ENCODE measurements around the gene FN3K.
A peak's percentile ranks its signal among the peaks of the same experiment; 100 is the strongest.
"Not testable (repeated sequence)": the region's sequence is repeated elsewhere in the genome, so short reads cannot be mapped to it uniquely, and the experiment has no call there.

The FN3K gene

DNA sequence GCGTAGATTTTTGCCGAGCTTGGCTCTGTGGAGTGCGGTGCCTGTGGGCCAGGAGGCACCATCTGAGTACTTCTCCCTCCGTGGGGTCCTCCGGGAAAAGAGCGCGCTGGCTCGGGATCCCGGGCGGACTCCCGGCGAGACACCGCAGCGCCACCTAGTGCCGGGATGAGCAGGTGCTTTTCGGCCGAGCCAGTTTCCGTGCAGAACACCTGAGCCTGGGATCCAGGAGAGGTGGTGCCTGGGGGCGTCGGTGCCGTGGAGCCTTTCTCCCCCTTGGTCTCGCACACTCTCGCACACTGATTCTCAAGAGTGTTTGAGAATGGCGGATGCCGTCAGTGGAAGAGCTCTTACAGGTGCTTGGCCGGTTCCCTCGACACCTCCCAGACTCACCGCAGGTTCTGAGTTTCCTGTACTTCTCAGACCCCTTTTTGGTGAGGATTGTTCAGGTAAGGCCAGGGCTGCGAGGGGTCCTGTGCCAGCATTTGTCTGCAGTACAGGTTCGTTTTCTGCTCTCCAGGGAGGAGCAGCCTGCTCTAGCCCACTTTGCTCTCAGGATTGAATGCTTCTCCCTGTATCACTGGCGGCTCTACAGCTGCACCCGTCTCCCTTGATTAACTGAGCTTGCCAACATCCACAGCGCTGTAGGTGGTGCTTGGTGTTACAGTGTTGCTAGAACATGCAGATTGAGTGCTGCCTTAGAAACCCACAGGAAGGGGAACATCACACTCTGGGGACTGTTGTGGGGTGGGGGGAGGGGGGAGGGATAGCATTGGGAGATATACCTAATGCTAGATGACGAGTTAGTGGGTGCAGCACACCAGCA is 39.8 kb downstream of the FN3K start:
- DNase-seq, result peak; percentile 41

DNA sequence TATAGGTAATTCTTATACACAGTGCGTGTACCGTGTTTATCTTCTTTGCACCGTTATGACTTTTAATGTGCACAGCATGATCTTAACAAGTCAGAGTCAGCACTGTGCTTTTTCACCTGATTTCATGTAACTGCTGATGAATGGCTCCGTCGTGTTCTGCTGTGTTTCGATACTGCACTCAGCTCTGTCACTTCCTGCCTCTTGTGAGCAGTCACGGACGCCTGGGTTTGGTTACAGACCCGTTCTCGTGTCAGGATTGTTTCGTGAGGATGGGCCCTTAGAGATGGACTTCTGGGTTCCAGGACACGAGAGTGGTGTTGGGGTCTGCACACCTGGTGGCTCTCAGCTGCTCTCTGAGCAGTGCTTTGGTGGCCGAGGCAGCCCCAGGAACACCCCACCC is 41.0 kb downstream of the FN3K start:
- no peak for DNase-seq

DNA sequence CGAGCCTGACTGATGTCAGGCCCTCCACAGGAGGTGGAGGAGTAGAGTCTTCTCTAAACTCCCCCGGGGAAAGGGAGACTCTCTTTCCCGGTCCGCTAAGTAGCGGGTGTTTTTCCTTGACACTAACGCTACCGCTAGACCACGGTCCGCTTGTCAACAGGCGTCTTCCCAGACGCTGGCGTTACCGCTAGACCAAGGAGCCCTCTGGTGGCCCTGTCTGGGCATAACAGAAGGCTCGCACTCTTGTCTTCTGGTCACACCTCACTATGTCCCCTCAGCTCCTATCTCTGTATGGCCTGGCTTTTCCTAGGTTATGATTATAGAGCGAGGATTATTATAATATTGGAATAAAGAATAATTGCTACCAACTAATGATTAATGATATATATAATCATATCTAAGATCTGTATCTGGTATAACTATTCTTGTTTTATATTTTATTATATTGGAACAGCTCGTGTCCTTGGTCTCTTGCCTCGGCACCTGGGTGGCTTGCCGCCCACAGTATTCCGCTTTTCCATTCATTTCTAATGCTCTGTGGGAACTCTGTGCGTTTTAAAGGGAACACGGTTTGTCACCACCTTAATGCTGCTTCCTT is 42.5 kb downstream of the FN3K start:
- not testable (repeated sequence) for DNase-seq

DNA sequence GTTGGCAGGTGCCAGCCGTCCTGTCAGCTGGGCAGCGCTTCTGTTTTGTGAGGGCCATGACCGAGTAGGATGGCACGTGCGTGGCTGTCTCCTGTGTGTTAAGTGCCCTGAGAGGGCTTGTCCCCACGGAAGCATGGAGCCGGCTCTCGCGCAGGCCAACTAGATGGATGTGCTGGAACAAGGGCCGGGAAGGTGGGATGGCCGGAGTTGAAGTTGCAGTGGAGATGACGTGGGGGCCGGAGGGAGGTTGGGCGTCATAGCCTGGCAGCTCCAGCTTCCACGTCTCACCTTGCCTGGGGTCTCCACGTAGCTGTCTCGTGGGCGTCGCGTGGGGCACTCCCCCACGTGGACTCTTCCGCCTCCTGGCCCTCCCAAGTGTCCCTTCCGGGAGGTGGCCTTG is 44.1 kb downstream of the FN3K start:
- DNase-seq, result no peak

DNA sequence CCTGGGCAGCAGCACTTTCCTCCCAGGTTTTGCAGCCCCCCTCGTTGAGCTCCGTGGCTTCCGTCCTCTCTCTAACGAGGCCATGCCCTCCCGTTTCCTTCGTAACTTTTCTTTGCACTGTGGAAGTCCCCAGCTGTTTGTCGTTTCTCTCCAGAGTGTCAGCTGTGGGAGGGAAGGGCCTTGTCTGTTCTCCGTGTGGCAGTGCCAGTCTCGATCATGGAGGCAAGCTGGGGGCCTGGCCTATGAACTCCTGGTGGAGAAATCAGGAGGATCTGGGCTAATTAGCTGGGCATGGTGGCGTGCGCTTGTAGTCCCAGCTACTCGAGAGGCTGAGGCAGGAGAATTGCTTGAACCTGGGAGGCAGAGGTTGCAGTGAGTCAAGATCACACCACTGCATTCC is 44.8 kb downstream of the FN3K start:
- no peak for DNase-seq

DNA sequence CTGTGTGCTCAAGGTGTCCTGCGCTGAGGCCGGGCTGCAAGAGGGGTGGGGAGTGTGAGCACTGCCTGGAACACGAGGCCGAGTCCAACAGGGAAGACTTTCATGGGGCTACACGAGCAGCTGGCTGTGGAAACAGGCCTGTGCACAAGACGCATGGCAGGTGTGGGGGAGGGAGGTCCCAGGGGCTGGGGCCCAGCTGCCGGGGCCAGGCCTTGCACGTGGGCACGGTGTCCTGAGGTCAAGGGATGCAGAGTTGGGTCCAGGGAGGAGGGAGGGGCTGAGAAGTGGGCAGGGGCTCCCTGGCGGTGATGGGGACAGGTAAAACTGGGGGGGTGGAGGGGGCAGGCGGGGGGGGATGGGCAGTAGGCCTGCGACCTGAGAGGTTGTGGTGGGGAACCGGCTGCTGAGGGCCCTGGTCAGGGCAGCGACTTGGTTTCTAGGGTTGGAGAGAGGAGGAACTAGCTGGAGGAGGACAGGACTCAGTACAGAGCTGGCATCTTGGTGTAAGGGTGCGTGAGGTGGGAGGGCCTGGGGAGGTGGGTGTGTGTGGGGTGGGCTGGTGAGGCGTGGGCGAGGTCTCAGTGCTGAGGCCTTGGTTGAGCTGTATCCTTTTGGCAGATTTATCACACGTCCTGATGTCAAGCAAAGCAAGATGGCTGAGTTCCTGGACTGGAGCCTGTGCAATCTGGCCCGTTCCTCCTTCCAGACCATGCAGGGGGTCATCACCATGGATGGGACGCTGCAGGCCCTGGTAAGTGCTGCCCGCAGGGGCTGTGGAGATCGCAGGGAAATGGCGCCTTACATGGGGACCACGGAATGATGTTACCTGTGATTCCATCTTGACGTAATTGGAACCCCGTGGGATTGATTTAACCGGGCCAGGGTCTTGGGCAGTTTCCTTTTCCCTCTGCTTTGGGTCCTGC is 45.8 kb downstream of the FN3K start:
- no peak for DNase-seq

DNA sequence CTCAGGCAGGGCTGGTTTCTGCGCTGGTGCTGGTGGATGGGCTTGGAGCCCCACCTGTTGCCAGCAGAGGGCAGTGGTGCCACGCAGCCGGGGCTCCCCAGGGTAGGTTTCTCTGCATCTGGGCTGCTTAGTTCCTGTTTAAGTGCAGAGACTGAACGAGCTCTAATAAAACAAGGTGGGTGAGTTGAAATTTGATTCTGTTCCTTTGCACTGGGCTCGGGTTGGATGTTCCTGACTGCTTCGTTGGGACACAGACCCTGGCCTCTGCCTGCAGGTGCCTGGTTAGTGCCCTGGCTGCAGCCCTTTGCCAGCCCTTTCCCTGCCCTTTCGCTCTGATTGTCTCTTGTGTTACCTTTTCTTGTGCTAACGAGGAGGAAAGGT is 46.5 kb downstream of the FN3K start:
- DNase-seq, result peak; percentile 82

DNA sequence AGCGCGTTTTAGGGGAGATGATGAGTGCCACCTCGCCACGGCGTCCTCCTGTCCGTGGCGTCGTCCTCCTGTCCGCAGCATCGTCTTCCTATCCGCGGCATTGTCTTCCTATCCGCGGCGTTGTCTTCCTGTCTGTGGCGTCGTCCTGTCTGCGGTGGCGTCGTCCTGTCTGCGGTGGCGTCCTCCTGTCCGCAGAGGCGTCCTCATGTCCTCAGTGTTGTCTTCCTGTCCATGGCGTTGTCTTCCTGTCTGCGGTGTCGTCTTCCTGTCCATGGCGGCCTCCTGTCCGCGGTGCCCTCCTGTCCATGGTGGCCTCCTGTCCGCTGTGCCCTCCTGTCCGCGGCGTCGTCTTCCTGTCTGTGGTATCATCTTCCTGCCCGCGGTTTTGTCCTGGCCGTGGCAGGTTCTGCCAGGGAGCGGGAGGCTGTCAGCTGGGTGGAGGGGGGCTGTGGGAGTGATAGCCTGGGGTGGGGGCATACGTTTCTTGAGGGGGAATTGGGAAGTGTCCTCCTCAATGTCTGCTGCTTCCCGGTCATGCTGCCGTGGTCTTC is 47.3 kb downstream of the FN3K start:
- no peak for DNase-seq

DNA sequence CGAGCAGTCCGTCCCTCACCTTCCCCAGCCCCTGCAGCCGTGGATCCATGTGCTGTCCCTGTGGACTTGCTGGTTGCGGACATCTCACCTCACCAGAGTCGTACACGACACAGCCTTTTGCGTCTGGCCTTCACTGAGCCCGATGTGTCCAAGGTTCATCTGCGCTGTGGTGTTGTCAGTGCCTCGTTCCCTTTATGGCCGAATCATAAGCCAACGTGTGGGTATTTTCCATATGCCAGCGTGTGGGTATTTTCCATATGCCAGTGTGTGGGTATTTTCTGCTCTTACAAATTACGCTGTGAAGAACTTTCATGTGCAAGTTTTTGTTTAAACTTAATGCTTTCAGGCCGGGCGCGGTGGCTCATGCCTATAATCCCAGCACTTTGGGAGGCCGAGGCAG is 48.1 kb downstream of the FN3K start:
- DNase-seq, result no peak

DNA sequence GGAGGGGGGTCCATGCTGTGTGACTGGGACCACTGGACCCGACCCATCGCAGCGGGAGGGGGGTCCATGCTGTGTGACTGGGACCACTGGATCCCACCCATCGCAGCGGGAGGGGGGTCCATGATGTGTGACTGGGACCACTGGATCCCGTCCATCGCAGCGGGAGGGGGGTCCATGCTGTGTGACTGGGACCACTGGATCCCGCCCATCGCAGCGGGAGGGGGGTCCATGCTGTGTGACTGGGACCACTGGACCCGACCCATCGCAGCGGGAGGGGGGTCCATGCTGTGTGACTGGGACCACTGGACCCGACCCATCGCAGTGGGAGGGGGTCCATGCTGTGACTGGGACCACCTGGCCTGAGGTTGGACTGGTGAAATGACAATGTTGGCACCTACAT is 50.2 kb downstream of the FN3K start:
- not testable (repeated sequence) for DNase-seq

DNA sequence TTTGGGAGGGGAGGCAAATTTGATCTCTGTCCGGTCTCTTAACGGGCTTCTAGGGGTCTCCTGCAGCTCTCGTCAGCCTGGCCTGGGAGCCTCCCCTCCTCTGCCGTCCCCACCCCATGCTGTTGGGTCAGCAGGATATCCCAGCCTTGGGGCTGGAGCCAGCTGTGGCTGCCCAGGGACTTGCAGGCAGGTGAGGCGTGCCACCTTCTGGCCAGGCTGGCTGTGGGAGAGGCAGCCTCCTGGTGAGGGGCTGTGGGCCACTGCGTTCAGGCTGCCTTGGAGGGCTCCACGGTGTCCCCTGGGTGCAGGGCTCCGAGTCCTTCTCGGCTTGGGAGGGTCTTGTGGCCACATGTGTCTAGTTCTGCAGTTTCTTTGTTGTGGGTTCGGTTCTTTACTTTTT is 51.0 kb downstream of the FN3K start:
- no peak for DNase-seq

DNA sequence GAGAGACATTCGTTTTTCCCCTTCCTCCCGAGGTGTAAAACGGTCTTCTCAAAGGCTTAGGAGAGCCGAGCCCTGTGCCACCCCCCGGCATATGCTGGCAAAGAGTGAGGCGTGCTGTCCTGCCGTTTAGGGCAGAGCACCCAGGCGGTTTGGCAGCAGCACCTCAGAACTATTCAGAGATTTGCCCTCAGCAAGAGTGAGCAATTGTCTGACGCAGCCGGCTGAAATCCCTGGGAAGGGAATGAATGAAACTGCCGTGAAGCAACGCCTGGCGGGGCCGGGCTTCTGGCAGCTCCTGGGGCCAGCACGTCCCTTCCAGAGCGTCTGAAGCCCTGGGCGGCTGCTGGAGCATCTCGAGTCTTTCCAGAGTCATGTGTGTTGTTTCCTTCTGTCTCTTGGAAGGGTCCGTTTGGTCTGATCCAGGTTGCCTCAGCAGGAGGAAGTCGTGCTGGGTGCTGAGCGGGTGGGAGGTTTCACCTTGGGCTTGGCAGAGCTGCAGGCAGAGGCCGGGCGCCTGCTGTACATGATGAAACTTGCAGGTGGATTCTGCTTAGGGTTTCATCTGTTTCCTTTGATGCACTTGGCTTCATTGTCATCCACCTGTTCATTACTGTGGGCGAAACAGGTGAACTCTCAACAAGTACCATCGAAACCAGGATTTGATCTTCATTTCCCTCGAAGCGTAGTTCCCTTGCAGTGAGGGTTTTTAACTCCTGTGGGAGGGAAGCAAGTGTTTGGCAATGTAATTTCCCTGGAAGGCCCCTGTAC is 51.9 kb downstream of the FN3K start:
- no peak for DNase-seq

DNA sequence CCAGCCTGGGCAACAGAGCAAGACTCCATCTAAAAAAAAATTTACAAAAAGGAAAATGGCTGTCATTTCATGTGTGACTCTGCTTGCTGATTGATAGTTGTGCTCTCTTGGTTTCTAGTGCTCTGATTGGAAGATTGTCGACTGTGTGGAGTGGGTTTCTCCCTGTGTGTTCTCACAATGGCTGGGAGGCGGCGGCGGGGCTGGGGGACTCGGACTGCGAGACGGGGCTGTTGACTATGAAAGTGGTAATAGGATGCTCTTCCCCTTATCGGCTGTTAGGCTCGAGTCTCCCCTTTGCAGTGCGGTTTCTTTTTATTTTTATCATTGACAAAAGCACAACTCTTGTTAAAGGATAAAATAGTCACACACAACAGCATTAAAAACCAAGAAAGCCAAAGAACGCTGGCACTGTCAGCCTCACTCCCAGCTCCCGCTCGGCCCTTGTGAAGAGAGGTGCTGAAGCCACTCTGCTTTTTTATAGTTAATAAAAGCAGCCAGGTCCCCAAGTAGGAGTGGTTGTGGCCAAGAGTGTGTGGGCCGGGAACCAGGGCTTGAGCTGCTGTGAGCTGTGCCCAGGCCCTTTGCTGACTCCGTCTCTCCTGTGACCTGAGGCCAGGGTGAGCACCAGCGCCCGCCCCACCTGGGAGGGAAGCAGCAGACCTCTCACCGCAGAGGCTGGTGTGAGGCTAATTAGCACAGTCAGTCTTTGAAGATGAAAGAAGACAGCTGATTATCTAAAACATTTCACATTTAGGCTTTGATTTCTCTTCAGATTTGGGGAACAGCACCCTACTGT is 53.0 kb downstream of the FN3K start:
- no peak for DNase-seq

DNA sequence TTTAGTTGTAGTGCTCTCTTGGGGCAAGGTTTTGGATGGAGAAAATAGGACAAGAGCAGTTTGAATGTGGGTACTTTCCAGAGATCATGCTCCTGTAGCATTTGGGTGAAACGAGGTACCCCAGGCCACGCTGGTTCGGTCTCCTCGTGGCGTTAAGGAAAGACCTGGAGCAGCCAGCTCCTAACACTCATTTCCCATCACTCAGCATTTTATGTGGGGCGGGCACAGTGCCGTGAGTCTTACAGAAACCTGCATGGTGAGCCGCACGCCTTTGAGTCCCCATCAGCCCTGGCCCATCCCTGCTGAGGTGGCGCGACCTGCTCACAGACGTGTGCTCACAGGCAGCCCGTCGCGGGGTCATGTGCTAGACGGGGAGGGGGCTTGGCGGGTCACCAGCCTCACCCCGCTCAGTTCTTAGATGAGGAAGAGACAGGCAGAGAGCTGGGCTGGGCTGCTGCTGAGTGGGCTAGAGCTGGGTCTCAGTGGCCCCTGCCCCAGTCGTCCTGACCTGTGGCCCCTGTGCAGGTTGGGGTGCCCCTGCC is 53.7 kb downstream of the FN3K start:
- no peak for DNase-seq

DNA sequence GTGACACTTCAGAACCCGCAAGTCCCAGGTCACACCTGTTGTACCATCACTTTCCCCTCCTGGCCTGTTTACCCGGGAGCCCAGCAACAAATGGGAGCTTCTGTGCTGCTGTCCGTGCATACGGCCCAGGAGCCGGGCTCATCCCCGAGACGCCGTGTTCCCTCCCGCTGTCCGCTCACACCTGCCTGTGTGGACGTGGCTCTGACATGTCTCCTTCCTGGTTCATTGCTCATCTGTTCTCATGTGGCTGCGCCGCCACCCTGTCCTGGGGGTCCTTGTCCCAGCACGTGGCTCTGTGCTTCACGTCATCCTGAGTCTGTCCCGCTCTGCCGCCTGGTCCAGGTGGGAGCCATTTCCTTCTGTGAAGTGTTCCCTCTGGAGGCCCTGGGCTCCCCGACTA is 54.4 kb downstream of the FN3K start:
- no peak for DNase-seq

DNA sequence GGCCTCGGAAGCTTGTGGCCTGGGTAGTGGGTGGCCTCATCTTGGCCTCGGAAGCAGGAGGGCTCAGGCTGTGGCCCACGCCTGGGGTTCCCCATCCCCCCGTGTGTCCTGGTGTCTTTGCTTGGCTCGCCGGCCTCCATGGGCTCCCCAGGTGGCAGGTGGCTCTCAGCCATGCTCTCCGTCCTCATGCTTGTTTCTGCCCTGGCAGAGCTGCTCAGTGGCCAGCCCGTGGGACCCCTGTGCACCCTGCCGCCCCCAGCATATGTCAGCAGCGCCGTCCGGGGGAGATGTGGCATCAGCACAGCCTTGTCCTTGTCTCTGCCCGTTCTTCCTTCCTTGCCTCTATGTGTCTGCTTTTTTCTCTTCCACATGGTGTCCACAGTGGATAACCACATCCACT is 55.0 kb downstream of the FN3K start:
- no peak for DNase-seq

DNA sequence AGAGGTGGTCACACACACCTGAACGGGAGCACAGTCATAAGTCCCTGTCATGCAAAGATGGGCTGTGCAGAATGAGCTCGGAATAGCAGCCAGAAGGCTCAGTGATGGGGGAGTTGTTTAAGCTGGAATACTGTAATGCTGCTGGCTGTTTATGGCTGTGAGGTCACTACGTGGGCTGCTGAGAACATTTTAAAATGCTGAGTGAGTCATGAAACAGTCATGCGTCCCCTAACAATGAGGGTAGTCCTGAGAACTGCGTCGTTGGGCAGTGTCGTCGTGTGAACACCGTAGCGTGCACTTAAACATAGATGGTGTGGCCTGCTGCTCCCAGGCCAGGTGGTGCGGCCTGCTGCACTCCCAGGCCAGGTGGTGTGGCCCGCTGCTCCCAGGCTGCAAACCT is 56.1 kb downstream of the FN3K start:
- no peak for DNase-seq

DNA sequence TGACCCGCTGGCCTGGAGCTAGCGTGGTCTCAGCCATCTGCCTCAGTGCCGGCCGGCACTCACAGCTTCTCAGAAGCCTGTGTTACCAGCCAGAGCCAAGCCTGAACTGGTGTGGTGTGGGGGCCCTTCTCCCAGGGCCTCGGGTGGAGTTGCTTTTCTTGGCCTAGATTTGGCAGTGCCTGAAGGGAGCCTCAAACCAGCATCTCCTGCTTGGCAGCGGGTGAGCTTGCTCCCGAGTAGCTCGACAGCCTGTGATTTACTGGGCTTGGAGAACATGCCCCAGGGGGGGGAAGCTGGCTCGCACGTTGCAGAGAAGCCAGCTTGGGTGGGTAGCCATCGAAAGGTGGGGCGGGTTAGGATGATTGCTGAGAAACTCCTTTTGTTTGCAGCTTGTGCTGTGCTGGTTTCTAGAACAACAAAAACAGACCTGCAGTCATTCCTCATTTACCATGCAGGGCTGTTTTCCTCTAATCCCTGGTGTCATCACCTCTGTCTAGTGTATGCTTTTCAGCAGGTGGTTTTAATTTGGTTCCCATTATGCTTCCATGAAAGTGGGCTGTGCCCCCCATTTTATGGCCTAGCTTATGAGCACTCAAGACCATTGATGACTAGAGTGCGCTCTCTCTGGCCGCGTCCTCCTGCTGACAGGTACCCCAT is 58.7 kb downstream of the FN3K start:
- DNase-seq, result no peak

DNA sequence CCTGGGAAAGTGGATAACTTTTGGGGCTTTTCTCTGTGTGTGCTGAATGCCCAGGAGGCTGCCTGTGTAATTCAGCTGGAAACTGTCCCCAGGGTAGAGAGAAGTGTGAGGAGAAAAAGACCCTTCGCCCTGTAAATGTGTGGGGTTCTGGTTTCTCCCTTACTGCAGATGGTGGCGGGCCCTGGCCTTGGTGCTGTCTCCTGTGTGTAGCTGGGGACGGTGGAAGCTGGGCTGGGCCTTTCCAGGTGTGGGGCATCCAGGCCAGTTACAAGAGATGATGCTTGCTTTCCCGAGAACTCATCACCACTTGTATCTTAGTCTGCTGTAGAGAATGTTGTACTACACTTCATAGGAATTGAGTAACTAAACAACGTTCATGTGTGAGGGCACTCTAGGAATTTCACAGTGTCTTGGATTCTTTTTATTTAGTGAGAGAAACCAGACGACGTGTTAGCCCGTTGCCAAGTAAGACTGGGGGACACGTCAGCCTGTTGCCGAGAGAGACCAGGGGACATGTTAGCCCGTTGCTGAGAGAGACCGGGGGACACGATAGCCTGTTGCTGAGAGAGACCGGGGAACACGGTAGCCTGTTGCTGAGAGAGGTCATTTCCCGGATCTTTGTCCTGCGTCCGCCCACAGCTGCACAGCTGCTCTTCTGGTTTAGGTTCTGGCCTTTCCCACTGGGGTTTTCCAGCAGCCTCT is 59.5 kb downstream of the FN3K start:
- no peak for DNase-seq

DNA sequence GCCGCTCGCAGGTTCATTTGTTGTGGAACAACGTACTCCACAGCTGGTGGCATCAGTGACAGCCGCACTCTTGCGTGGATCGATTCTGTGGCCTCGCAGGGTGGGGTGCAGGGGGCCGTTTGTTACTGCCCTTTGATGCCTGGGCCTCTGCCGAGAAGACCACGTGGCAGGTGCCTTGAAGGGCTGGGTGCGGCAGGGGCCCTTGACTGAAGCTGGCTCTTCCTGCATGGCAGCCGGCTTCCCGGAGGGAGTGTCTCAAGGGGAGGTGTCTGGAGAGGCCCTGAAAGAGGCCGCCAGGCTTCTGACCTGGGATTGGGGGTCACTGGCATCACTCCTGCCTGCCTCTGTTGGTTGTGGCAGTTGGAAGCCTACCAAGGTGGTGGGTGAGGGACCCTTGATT is 60.2 kb downstream of the FN3K start:
- DNase-seq, result no peak

Measured in activated naive CD4-positive, alpha-beta T cell treated with anti-CD3 and anti-CD28 coated beads, Interleukin-2, amount 50 U/mL, for 16 hours (primary cell).